GM12874 (cell line): ENCODE data around the gene NCBP3.
A peak's percentile ranks its signal among the peaks of the same experiment; 100 is the strongest.

Source experiments
- CTCF ChIP-seq: IDR thresholded peaks from 2 replicates; pipeline ENCODE4 v1.5.1; 2011; ENCODE audit warnings: low read depth, mild to moderate bottlenecking, control low read depth, low read length, moderate library complexity; ENCODE audit not compliant: insufficient read depth

Gene NCBP3

GRCh38 chr17:3845621-3846436 is at the start of gene NCBP3:
Gene NCBP3 (minus strand): TSS chr17:3846246. CDS start chr17:3846223, 23 bp downstream.
- peak; percentile 98 for TF ChIP-seq CTCF

GRCh38 chr17:3895354-3895753 is 49.3 kb upstream of the NCBP3 start:
- no peak for TF ChIP-seq CTCF

- TF ChIP-seq CTCF = no peak
Observed at GRCh38 chr17:3894911-3895343, 48.9 kb upstream of the NCBP3 start.

GRCh38 chr17:3894188-3894587 is 48.1 kb upstream of the NCBP3 start:
- TF ChIP-seq CTCF = no peak

- no peak for TF ChIP-seq CTCF
Observed at GRCh38 chr17:3893720-3894116, 47.7 kb upstream of the NCBP3 start.

- no peak for TF ChIP-seq CTCF
Observed at GRCh38 chr17:3893003-3893719, 47.1 kb upstream of the NCBP3 start, which contains the start of gene CAMKK1. Gene CAMKK1 (minus strand): TSS chr17:3893053. CDS start chr17:3885687, 7,366 bp downstream.
